Stimulated activated CD8-positive, alpha-beta memory T cell treated with anti-CD3 and anti-CD28 coated beads, Interleukin-4, amount 100 ng/mL, for 48 hours (primary cell): ENCODE results near the gene PRSS36.
A peak's percentile ranks its signal among the peaks of the same experiment; 100 is the strongest.
"Not testable (repeated sequence)": the region's sequence is repeated elsewhere in the genome, so short reads cannot be mapped to it uniquely, and the experiment has no call there.

Source experiments
- DNase-seq: peaks from one replicate; pipeline ENCODE4 v3.0.0-alpha.2; 2020

Gene PRSS36

GRCh38 chr16:31120129-31120528, 29.7 kb downstream of the PRSS36 start:
- no peak for DNase-seq

- DNase-seq: no peak
Observed at GRCh38 chr16:31118223-31119155, 31.4 kb downstream of the PRSS36 start.

- peak; percentile 98 for DNase-seq
Observed at GRCh38 chr16:31117384-31118222, 32.3 kb downstream of the PRSS36 start, which contains the start of gene KAT8. Gene KAT8 (plus strand): TSS chr16:31117664. CDS start chr16:31117682, 18 bp downstream.

- DNase-seq: no peak
Observed at GRCh38 chr16:31114468-31114867, 35.4 kb downstream of the PRSS36 start.

- DNase-seq: no peak
Observed at GRCh38 chr16:31113121-31114120, 36.4 kb downstream of the PRSS36 start.

GRCh38 chr16:31112711-31113110, 37.2 kb downstream of the PRSS36 start:
- DNase-seq: no peak

GRCh38 chr16:31111881-31112466, 37.9 kb downstream of the PRSS36 start:
- no peak for DNase-seq

- no peak for DNase-seq
Observed at GRCh38 chr16:31110106-31111034, 39.5 kb downstream of the PRSS36 start.

- no peak for DNase-seq
Observed at GRCh38 chr16:31109622-31110021, 40.2 kb downstream of the PRSS36 start.

- no peak for DNase-seq
Observed at GRCh38 chr16:31108794-31109558, 40.9 kb downstream of the PRSS36 start.

GRCh38 chr16:31108035-31108793, 41.7 kb downstream of the PRSS36 start, which contains the start of gene BCKDK:
Gene BCKDK (plus strand): TSS chr16:31108386. CDS start chr16:31109224, 838 bp downstream.
- DNase-seq: peak; percentile 89

GRCh38 chr16:31107465-31107867, 42.4 kb downstream of the PRSS36 start:
- peak; percentile 66 for DNase-seq

GRCh38 chr16:31106509-31107464, 43.1 kb downstream of the PRSS36 start:
- no peak for DNase-seq

- peak; percentile 98 for DNase-seq
Observed at GRCh38 chr16:31105677-31106213, 44.1 kb downstream of the PRSS36 start.

GRCh38 chr16:31100876-31101641, 48.8 kb downstream of the PRSS36 start:
- not testable (repeated sequence) for DNase-seq

GRCh38 chr16:31099860-31100638, 49.8 kb downstream of the PRSS36 start:
- DNase-seq: no peak
